Activated CD8-positive, alpha-beta memory T cell treated with anti-CD3 and anti-CD28 coated beads, Interleukin-2, amount 50 U/mL, for 1 hour (primary cell): ENCODE data around the gene FANCM.
"Not testable (repeated sequence)": the region's sequence is repeated elsewhere in the genome, so short reads cannot be mapped to it uniquely, and the experiment has no call there.

Experiments used
- DNase-seq: peaks from one replicate; pipeline ENCODE4 v3.0.0-alpha.2; 2020; ENCODE audit errors: extremely low read depth

FANCM gene

GRCh38 chr14:45135659-45136395 lies at the start of gene FANCM:
Gene FANCM, plus strand, starts transcription at chr14:45135930. Its CDS starts 102 bp downstream, at chr14:45136032.
- DNase-seq = peak; percentile 80

GRCh38 chr14:45089813-45090212 lies 45.9 kb upstream of the FANCM start:
- no peak for DNase-seq

- DNase-seq = no peak
Observed at GRCh38 chr14:45091710-45092109, 44.0 kb upstream of the FANCM start.

- DNase-seq = no peak
Observed at GRCh38 chr14:45094275-45094674, 41.5 kb upstream of the FANCM start.

- DNase-seq = no peak
Observed at GRCh38 chr14:45095143-45095542, 40.6 kb upstream of the FANCM start.

GRCh38 chr14:45096218-45096617 lies 39.5 kb upstream of the FANCM start:
- no peak for DNase-seq

GRCh38 chr14:45103806-45104205 lies 31.9 kb upstream of the FANCM start:
- no peak for DNase-seq

- DNase-seq = no peak
Observed at GRCh38 chr14:45104561-45104960, 31.2 kb upstream of the FANCM start.

- no peak for DNase-seq
Observed at GRCh38 chr14:45112896-45113781, 22.6 kb upstream of the FANCM start.

- DNase-seq = no peak
Observed at GRCh38 chr14:45114327-45114726, 21.4 kb upstream of the FANCM start.

GRCh38 chr14:45118594-45118993 lies 17.1 kb upstream of the FANCM start:
- DNase-seq = no peak

GRCh38 chr14:45120096-45120495 lies 15.6 kb upstream of the FANCM start:
- DNase-seq = no peak

GRCh38 chr14:45123271-45123670 lies 12.5 kb upstream of the FANCM start:
- DNase-seq = no peak

GRCh38 chr14:45125754-45126153 lies 10.0 kb upstream of the FANCM start:
- DNase-seq = no peak

- no peak for DNase-seq
Observed at GRCh38 chr14:45128963-45129629, 6.6 kb upstream of the FANCM start.

GRCh38 chr14:45133683-45134050 lies 2.1 kb upstream of the FANCM start:
- no peak for DNase-seq

GRCh38 chr14:45134051-45134958 lies 1.4 kb upstream of the FANCM start, which contains the start of gene FKBP3:
Gene FKBP3, minus strand, starts transcription at chr14:45134481. Its CDS starts 25 bp downstream, at chr14:45134456.
- DNase-seq = peak; percentile 94

GRCh38 chr14:45135156-45135555 lies 574 bp upstream of the FANCM start:
- DNase-seq = no peak

GRCh38 chr14:45136399-45136798 lies 669 bp downstream of the FANCM start:
- DNase-seq = no peak

- no peak for DNase-seq
Observed at GRCh38 chr14:45140661-45141187, 5.0 kb downstream of the FANCM start.

GRCh38 chr14:45142083-45142482 lies 6.4 kb downstream of the FANCM start:
- not testable (repeated sequence) for DNase-seq
